ENCODE data around the gene SYNM. TPM values are rescaled to one million over a fixed set of nuclear protein-coding genes. Genes with fewer than 3 reads are reported as not detected.

Gene SYNM
- total and polyA plus RNA-seq, 2 experiments from 2014 or later, result 5.4 to 8.0 TPM

DNA sequence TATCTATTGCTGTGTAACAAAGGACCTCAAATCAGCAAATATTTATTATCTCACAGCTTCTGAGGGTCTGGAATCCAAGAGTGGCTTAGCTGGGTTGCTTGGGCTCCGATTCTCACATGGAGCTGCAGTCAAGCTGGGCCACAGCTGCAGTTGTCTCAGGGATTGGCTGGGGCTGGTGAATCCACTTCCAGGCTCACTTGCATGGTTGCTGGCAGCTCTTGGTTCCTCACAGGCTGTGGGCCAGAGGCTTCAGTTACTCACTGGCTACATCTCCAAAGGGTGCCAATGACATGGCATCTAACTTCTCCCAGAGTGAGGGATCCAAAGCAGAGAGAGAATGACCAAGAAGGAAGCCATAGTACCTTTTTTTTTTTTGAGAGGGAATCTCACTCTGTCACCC lies 13.9 kb upstream of the SYNM start:
- DNase-seq (ENCODE audit: low read depth in 1 of 2, low spot score in 1 of 2), result no peak
- Histone ChIP-seq H3K27ac (no peak overlapping the region), H3K4me1 (ENCODE audit: low read depth) (no peaks in the 10 kb centered on the region), H3K36me3 (no peaks in the 10 kb centered on the region), H3K4me3 (no peak overlapping the region), H3K27me3 (no peaks in the 10 kb centered on the region), H3K9me3 (ENCODE audit: low read depth) (no peaks in the 10 kb centered on the region)
- TF ChIP-seq, protein P1, sequence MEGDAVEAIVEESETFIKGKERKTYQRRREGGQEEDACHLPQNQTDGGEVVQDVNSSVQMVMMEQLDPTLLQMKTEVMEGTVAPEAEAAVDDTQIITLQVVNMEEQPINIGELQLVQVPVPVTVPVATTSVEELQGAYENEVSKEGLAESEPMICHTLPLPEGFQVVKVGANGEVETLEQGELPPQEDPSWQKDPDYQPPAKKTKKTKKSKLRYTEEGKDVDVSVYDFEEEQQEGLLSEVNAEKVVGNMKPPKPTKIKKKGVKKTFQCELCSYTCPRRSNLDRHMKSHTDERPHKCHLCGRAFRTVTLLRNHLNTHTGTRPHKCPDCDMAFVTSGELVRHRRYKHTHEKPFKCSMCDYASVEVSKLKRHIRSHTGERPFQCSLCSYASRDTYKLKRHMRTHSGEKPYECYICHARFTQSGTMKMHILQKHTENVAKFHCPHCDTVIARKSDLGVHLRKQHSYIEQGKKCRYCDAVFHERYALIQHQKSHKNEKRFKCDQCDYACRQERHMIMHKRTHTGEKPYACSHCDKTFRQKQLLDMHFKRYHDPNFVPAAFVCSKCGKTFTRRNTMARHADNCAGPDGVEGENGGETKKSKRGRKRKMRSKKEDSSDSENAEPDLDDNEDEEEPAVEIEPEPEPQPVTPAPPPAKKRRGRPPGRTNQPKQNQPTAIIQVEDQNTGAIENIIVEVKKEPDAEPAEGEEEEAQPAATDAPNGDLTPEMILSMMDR (IDR thresholded peaks at IDR 0.05; ENCODE audit: low read depth, low read length), result no peak

DNA sequence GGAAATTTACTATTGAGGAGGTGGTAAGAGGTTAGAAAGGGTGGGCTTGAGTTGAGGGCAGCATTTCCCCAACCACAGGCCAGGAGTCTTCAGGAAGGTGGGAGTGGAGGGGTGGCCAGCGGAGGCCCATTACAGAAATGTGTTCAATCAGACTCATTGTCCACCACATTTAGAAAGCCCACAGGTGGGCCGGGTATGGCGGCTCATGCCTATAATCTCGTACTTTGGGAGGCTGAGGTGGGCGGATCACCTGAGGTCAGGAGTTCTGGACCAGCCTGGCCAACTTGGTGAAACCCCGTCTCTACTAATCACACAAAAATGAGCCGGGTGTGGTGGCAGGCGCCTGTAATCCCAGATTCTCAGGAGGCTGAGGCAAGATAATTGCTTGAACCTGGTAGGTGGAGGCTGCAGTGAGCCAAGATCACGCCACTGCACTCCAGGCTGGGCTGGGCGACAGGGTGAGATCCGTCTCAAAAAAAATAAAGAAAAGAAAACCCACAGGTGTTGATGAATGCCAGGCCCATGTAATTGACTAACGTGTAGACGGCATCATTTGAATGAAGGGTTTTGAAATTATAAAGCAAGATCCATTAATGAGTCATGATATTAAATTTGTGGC lies 12.2 kb upstream of the SYNM start:
- peaks cover 1% of the 10 kb centered on the region for H3K27me3 ChIP-seq
- H3K36me3 ChIP-seq, result no peaks in the 10 kb centered on the region
- TF ChIP-seq, protein P1 (IDR thresholded peaks at IDR 0.05; ENCODE audit: low read depth, low read length), result no peak
- no peaks in the 10 kb centered on the region for H3K9me3 ChIP-seq (ENCODE audit: low read depth)
- no peak overlapping the region for H3K4me3 ChIP-seq
- no peak overlapping the region for H3K27ac ChIP-seq
- no peak for DNase-seq (ENCODE audit: low read depth in 1 of 2, low spot score in 1 of 2)
- H3K4me1 ChIP-seq (ENCODE audit: low read depth), result no peaks in the 10 kb centered on the region

DNA sequence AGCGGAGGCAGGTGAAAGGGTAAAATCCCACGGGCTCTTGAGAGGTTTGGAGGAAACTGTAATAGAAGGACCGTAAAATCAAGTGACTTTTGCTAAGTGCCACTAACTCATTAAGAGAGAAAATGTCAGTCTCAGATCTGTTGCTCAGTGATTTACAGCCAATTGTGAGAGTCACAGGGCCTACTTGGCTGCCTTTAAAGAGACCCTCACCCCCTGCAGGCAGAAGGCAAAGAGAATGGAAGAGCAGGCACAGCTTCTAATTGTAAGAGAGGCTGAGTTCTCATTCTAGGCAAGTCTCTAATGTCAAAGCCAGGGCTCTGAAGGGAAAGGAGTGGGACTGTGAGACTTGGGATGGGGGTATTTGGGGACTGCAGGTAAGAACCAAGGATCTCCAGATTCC lies 9.3 kb upstream of the SYNM start:
- DNase-seq (ENCODE audit: low read depth in 1 of 2, low spot score in 1 of 2), result no peak

DNA sequence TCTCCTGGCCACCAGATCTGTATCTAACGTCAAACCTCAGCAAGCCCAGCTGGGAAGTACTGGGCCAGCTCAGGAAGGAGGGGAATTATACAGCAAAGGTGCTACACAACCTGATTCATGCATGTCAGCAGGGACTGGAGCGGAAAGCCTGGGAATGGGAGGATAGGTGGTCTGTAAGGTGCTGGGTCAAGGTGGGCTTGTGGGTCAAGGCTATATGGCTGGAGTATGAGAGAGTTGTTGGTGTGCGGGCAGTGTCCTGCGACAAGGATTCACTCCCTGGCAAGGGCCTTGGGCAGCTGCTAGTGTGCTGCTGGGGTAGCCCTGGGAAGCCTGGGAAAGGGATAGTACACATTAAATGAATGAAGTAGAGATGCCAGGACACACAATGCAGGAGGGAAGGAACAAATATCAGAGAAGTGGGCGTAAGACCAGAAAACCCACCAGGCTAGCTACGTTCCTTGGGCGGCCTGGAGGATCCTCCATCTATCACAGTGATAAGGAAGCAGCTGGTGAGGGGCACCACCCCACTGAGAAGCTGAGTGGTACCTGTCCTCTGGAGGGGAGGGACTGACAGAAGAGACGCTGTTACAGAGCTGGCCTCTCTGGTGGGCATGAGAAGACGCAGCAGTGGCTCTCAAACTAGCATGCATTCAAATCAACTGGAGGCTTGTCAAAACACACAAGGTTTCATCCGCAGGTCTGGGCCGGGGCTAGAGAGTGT lies 8.5 kb upstream of the SYNM start:
- no peak for DNase-seq (ENCODE audit: low read depth in 1 of 2, low spot score in 1 of 2)
- TF ChIP-seq, protein P1 (IDR thresholded peaks at IDR 0.05; ENCODE audit: low read depth, low read length), result no peak
- H3K27me3 ChIP-seq, result peaks cover 37% of the 10 kb centered on the region
- H3K27ac ChIP-seq, result no peak overlapping the region
- no peaks in the 10 kb centered on the region for H3K36me3 ChIP-seq
- no peaks in the 10 kb centered on the region for H3K9me3 ChIP-seq (ENCODE audit: low read depth)
- no peaks in the 10 kb centered on the region for H3K4me1 ChIP-seq (ENCODE audit: low read depth)
- no peak overlapping the region for H3K4me3 ChIP-seq

More for the DNA sequence above, 9.3 kb upstream of the SYNM start:
- Histone ChIP-seq H3K4me3 (no peak overlapping the region), H3K27ac (no peak overlapping the region), H3K27me3 (peaks cover 30% of the 10 kb centered on the region), H3K4me1 (ENCODE audit: low read depth) (no peaks in the 10 kb centered on the region), H3K36me3 (no peaks in the 10 kb centered on the region), H3K9me3 (ENCODE audit: low read depth) (no peaks in the 10 kb centered on the region)
- TF ChIP-seq, protein P1 (IDR thresholded peaks at IDR 0.05; ENCODE audit: low read depth, low read length), result no peak

DNA sequence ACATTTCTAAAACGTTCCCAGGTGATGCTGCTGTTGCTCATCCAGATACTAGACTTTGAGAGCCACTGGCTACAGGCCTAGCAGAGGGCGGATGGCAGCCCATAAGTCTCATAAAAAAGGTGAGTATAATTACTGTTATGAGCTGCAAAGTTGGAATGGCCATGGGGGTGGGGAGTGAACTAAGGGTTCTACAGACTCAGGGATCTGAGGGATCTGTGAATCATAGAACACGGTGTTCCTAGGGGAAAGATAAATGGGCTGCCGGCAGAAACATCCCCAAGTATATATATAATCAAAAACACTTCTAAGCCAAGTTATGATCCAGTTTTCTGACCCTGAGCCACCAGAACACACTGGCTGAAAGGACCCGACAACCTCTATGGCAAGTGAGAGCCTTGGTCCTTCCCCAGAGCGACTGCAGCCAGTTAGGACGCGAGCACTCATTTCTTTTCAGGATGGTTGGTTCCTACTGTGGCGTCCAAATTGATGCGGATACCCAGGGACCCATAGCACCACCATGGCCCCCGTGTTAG lies 7.9 kb upstream of the SYNM start:
- peak in 1 of 2 donors; percentile 17 for DNase-seq (ENCODE audit: low read depth in 1 of 2, low spot score in 1 of 2)
- H3K27me3 ChIP-seq, result peaks cover 43% of the 10 kb centered on the region
- H3K36me3 ChIP-seq, result no peaks in the 10 kb centered on the region
- no peaks in the 10 kb centered on the region for H3K4me1 ChIP-seq (ENCODE audit: low read depth)
- TF ChIP-seq, protein P1 (IDR thresholded peaks at IDR 0.05; ENCODE audit: low read depth, low read length), result no peak
- H3K4me3 ChIP-seq, result no peak overlapping the region
- no peaks in the 10 kb centered on the region for H3K9me3 ChIP-seq (ENCODE audit: low read depth)
- no peak overlapping the region for H3K27ac ChIP-seq

Data from cardiac muscle cell (in vitro differentiated cells and primary cell).